HEK293 (cell line): ENCODE measurements around the gene VMA21.

Experiments used
- GLIS1 ChIP-seq: fragments of 450-650 bp; formaldehyde crosslinking; IDR thresholded peaks from 2 replicates; pipeline ENCODE4 v1.5.1; 2016; ENCODE audit warnings: missing biosample characterization, missing genetic modification characterization
- HOXC10 ChIP-seq: sonication (generic); formaldehyde crosslinking; IDR thresholded peaks from 2 replicates; pipeline ENCODE4 v1.8.1; 2023; ENCODE audit warnings: mild to moderate bottlenecking, missing genetic modification reagents
- PBX3 ChIP-seq: sonication (generic); formaldehyde crosslinking; IDR thresholded peaks from 2 replicates; pipeline ENCODE4 v1.8.1; 2022; ENCODE audit warnings: mild to moderate bottlenecking, moderate library complexity, missing genetic modification reagents
- PRDM4 ChIP-seq: fragments of 450-650 bp; formaldehyde crosslinking; IDR thresholded peaks from 2 replicates; pipeline ENCODE4 v1.5.1; 2017; ENCODE audit warnings: missing biosample characterization, missing genetic modification characterization
- TCF7L2 ChIP-seq: IDR thresholded peaks from 2 replicates; pipeline ENCODE4 v1.6.1; 2011; ENCODE audit warnings: low read depth, mild to moderate bottlenecking, inconsistent platforms, low read length, moderate library complexity, borderline replicate concordance
- ZBTB1 ChIP-seq: fragments of 450-650 bp; formaldehyde crosslinking; IDR thresholded peaks from 2 replicates; pipeline ENCODE4 v1.5.1; 2016; ENCODE audit warnings: missing biosample characterization, missing genetic modification characterization
- ZNF121 ChIP-seq: fragments of 450-650 bp; formaldehyde crosslinking; IDR thresholded peaks from 2 replicates; pipeline ENCODE4 v1.5.1; 2016; ENCODE audit warnings: missing biosample characterization, missing genetic modification characterization
- ZNF132 ChIP-seq: fragments of 450-650 bp; formaldehyde crosslinking; IDR thresholded peaks from 2 replicates; pipeline ENCODE4 v1.5.1; 2017; ENCODE audit warnings: missing biosample characterization, missing genetic modification characterization, borderline replicate concordance
- ZNF133 ChIP-seq: fragments of 450-650 bp; formaldehyde crosslinking; IDR thresholded peaks from 2 replicates; pipeline ENCODE4 v1.5.1; 2016; ENCODE audit warnings: missing biosample characterization, missing genetic modification characterization
- ZNF18 ChIP-seq: fragments of 450-650 bp; formaldehyde crosslinking; IDR thresholded peaks from 2 replicates; pipeline ENCODE4 v1.5.1; 2016; ENCODE audit warnings: missing biosample characterization, missing genetic modification characterization
- ZNF19 ChIP-seq: fragments of 450-650 bp; formaldehyde crosslinking; IDR thresholded peaks from 2 replicates; pipeline ENCODE4; 2016; ENCODE audit warnings: missing biosample characterization, missing genetic modification characterization, low read depth
- ZNF335 ChIP-seq: fragments of 450-650 bp; formaldehyde crosslinking; conservative IDR thresholded peaks from 2 replicates; pipeline ENCODE4 v1.5.1; 2016; ENCODE audit warnings: missing biosample characterization, missing genetic modification characterization
- ZNF510 ChIP-seq: fragments of 450-650 bp; formaldehyde crosslinking; IDR thresholded peaks from 2 replicates; pipeline ENCODE4 v1.5.1; 2018; ENCODE audit warnings: mild to moderate bottlenecking, missing genetic modification characterization, missing biosample characterization; ENCODE audit not compliant: insufficient replicate concordance
- TF ChIP-seq, protein P1 (sequence below): fragments of 450-650 bp; formaldehyde crosslinking; conservative IDR thresholded peaks from 2 replicates; pipeline ENCODE4 v1.5.1; 2016; ENCODE audit warnings: low read depth, missing biosample characterization, missing genetic modification characterization
- TF ChIP-seq, protein P2 (sequence below): fragments of 450-650 bp; formaldehyde crosslinking; IDR thresholded peaks from 2 replicates; pipeline ENCODE4 v1.5.1; 2016; ENCODE audit warnings: missing biosample characterization, missing genetic modification characterization
- TF ChIP-seq, protein P3 (sequence below): fragments of 450-650 bp; formaldehyde crosslinking; IDR thresholded peaks from 2 replicates; pipeline ENCODE4 v1.5.1; 2016; ENCODE audit warnings: missing biosample characterization, missing genetic modification characterization

The VMA21 gene

DNA sequence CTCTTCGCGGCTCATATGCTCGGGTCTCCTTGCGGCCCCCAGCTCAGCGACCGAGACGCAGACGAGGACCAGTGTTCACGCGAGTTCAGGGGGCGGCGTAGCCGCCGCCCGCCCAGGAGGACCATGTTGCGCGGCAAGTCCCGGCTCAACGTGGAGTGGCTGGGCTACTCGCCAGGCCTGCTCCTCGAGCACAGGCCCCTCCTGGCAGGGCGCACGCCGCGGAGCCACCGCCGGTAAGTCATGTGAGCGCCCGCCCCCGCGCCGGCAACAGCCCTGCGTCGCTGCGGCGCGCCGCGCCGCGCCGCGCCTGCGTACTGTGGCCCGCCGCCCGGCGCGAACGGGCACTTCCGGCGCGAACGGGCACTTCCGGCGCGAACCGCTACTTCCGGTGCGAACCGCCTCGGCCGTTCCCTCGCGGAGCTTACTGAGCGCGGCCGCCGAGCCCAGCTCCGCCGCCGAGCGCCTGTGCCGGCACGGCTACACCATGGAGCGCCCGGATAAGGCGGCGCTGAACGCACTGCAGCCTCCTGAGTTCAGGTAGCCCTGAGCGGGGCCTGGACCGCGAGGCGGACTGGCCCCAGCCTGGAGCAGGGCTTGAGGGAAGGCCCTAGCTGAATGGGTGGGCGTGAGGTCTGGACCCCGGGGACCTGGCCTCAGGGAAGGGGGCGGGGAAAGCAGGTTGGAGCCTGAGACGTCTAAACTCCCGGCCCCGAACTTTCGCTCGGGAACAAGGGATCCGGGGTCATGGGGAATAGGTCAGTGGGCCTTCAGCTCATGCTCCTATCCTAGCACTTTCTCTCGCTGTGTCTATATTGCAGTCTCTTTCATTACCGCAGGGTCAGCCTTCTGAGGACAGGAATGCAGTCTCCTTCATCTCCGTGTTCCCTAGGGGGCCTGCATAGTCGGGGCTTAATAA is at the start of gene VMA21 (continued):
- TF ChIP-seq TCF7L2 (no peak), PBX3 (peak; percentile 78; the same call in 1 of the 2 replicates), ZNF121 (tag by site-specific recombination) (no peak), ZBTB1 (no peak), GLIS1 (0 out of 2 replicates have a peak, but pooled peaks have one; percentile 7), PRDM4 (no peak), ZNF18 (tag by site-specific recombination) (peak; percentile 83), HOXC10 (CRISPR knock-in tag) (no peak), ZNF132 (tag by site-specific recombination) (no peak), ZNF335 (tag by site-specific recombination) (peak; percentile 84), ZNF133 (no peak), ZNF510 (tag by site-specific recombination) (no peak), ZNF19 (tag by site-specific recombination) (no peak)
- TF ChIP-seq, protein P1, sequence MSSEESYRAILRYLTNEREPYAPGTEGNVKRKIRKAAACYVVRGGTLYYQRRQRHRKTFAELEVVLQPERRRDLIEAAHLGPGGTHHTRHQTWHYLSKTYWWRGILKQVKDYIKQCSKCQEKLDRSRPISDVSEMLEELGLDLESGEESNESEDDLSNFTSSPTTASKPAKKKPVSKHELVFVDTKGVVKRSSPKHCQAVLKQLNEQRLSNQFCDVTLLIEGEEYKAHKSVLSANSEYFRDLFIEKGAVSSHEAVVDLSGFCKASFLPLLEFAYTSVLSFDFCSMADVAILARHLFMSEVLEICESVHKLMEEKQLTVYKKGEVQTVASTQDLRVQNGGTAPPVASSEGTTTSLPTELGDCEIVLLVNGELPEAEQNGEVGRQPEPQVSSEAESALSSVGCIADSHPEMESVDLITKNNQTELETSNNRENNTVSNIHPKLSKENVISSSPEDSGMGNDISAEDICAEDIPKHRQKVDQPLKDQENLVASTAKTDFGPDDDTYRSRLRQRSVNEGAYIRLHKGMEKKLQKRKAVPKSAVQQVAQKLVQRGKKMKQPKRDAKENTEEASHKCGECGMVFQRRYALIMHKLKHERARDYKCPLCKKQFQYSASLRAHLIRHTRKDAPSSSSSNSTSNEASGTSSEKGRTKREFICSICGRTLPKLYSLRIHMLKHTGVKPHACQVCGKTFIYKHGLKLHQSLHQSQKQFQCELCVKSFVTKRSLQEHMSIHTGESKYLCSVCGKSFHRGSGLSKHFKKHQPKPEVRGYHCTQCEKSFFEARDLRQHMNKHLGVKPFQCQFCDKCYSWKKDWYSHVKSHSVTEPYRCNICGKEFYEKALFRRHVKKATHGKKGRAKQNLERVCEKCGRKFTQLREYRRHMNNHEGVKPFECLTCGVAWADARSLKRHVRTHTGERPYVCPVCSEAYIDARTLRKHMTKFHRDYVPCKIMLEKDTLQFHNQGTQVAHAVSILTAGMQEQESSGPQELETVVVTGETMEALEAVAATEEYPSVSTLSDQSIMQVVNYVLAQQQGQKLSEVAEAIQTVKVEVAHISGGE (tag by site-specific recombination), result peak; percentile 82
- TF ChIP-seq, protein P2, sequence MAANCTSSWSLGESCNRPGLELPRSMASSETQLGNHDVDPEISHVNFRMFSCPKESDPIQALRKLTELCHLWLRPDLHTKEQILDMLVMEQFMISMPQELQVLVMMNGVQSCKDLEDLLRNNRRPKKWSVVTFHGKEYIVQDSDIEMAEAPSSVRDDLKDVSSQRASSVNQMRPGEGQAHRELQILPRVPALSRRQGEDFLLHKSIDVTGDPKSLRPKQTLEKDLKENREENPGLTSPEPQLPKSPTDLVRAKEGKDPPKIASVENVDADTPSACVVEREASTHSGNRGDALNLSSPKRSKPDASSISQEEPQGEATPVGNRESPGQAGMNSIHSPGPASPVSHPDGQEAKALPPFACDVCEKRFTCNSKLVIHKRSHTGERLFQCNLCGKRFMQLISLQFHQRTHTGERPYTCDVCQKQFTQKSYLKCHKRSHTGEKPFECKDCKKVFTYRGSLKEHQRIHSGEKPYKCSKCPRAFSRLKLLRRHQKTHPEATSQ (tag by site-specific recombination), result no peak
- TF ChIP-seq, protein P3, sequence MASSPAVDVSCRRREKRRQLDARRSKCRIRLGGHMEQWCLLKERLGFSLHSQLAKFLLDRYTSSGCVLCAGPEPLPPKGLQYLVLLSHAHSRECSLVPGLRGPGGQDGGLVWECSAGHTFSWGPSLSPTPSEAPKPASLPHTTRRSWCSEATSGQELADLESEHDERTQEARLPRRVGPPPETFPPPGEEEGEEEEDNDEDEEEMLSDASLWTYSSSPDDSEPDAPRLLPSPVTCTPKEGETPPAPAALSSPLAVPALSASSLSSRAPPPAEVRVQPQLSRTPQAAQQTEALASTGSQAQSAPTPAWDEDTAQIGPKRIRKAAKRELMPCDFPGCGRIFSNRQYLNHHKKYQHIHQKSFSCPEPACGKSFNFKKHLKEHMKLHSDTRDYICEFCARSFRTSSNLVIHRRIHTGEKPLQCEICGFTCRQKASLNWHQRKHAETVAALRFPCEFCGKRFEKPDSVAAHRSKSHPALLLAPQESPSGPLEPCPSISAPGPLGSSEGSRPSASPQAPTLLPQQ (tag by site-specific recombination), result 0 out of 2 replicates have a peak, but pooled peaks have one; percentile 12
- TF ChIP-seq, all 188 proteins: peak for 21
